Non-pigmented ciliary epithelial cell (primary cell): ENCODE data around the gene EYA2.
"Not testable (repeated sequence)": the region's sequence is repeated elsewhere in the genome, so short reads cannot be mapped to it uniquely, and the experiment has no call there.

Source experiments
- DNase-seq: peaks from one replicate; pipeline ENCODE4 v3.0.0-alpha.2; 2010; ENCODE audit warnings: low read depth

The EYA2 gene

GRCh38 chr20:46894579-46894958, at the start of gene EYA2:
EYA2 (plus strand) TSS chr20:46894843; CDS start chr20:46990011, 95,168 bp downstream.
- DNase-seq: no peak

- DNase-seq: no peak
These were observed 49.7 kb upstream of the EYA2 start for GRCh38 chr20:46844965-46845364.

- DNase-seq: no peak
These were observed 45.4 kb upstream of the EYA2 start for GRCh38 chr20:46849269-46849668.

- no peak for DNase-seq
These were observed 44.9 kb upstream of the EYA2 start for GRCh38 chr20:46849751-46850150.

- DNase-seq: no peak
These were observed 44.2 kb upstream of the EYA2 start for GRCh38 chr20:46850416-46850815.

- DNase-seq: no peak
These were observed 43.7 kb upstream of the EYA2 start for GRCh38 chr20:46850896-46851295.

- no peak for DNase-seq
These were observed 42.9 kb upstream of the EYA2 start for GRCh38 chr20:46851746-46852145.

- DNase-seq: no peak
These were observed 42.3 kb upstream of the EYA2 start for GRCh38 chr20:46852313-46852712.

- no peak for DNase-seq
These were observed 40.7 kb upstream of the EYA2 start for GRCh38 chr20:46853926-46854325.

- no peak for DNase-seq
These were observed 37.4 kb upstream of the EYA2 start for GRCh38 chr20:46857061-46857831.

GRCh38 chr20:46865824-46866223, 28.8 kb upstream of the EYA2 start:
- no peak for DNase-seq

- no peak for DNase-seq
These were observed 24.6 kb upstream of the EYA2 start for GRCh38 chr20:46870041-46870440.

- no peak for DNase-seq
These were observed 22.1 kb upstream of the EYA2 start for GRCh38 chr20:46872328-46873211.

- no peak for DNase-seq
These were observed 19.6 kb upstream of the EYA2 start for GRCh38 chr20:46875059-46875458.

- DNase-seq: no peak
These were observed 15.3 kb upstream of the EYA2 start for GRCh38 chr20:46879386-46879785.

- DNase-seq: not testable (repeated sequence)
These were observed 14.7 kb upstream of the EYA2 start for GRCh38 chr20:46879963-46880362.

- no peak for DNase-seq
These were observed 10.8 kb upstream of the EYA2 start for GRCh38 chr20:46883892-46884291.

GRCh38 chr20:46890682-46891081, 4.0 kb upstream of the EYA2 start:
- no peak for DNase-seq

GRCh38 chr20:46893051-46893450, 1.6 kb upstream of the EYA2 start:
- no peak for DNase-seq

GRCh38 chr20:46893877-46894578, 615 bp upstream of the EYA2 start:
- no peak for DNase-seq

- DNase-seq: no peak
These were observed 595 bp downstream of the EYA2 start for GRCh38 chr20:46894971-46895905.

GRCh38 chr20:46895906-46896242, 1.2 kb downstream of the EYA2 start:
- DNase-seq: no peak
